ENCODE data around the gene FNDC3A. TPM values are rescaled to one million over a fixed set of nuclear protein-coding genes. Genes with fewer than 3 reads are reported as not detected.

FNDC3A gene
- total RNA-seq, 3 donors from 2014 or later (not counting 1 experiment from before 2014, with no cell fraction given) = 38.3 to 46.0 (median 41.5) TPM

DNA sequence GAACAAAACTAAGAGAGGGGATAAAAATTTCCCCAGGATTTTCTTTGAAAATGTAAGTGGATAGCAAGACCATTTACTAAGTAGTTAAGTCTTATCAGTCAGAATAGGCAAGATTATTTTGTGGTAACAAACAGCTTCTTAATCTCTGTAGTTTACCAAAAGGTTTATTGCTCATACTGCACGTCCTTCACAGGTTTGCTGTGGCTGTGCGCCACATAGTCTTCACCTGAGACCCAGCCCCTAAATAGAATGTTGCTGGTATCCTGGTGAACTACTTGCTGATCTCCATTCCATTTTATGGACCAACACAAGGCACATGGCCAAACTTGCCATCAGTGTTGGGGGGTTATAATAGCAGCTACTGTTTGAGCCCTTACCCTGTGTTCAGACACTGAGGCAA lies 44.6 kb downstream of the FNDC3A start:
- Mint-ChIP-seq H3K27ac (no peak overlapping the region), H3K4me1 (peaks cover 9 to 12% of the 10 kb centered on the region in 2 donors), H3K27me3 (ENCODE audit: low read depth in 2 of 2) (no peaks in the 10 kb centered on the region), H3K36me3 (no peaks in the 10 kb centered on the region), H3K9me3 (no peaks in the 10 kb centered on the region), H3K4me3 (no peak overlapping the region)
- H3K4me3 ChIP-seq (ENCODE audit: low read length) = no peak overlapping the region
- H3K27ac ChIP-seq (ENCODE audit: low read length) = no peak overlapping the region
- H3K9me3 ChIP-seq (ENCODE audit: control insufficient read depth, insufficient read depth, low read length) = no peaks in the 10 kb centered on the region
- intact Hi-C loops (cut with micrococcal nuclease) = no loop called here
- ATAC-seq (no peak), DNase-seq (no peak)
- no peak for TF ChIP-seq CTCF (IDR thresholded peaks at IDR 0.05)
- WGBS (ENCODE audit: insufficient coverage) = 87% methylated on average over 2 of the region's 2 CpGs
- no peaks in the 10 kb centered on the region for H3K27me3 ChIP-seq (ENCODE audit: control insufficient read depth, insufficient read depth, low read length)
- no peaks in the 10 kb centered on the region for H3K36me3 ChIP-seq (ENCODE audit: control insufficient read depth, insufficient read depth, low read length)
- no peaks in the 10 kb centered on the region for H3K4me1 ChIP-seq (ENCODE audit: control insufficient read depth, insufficient read depth, low read length)

DNA sequence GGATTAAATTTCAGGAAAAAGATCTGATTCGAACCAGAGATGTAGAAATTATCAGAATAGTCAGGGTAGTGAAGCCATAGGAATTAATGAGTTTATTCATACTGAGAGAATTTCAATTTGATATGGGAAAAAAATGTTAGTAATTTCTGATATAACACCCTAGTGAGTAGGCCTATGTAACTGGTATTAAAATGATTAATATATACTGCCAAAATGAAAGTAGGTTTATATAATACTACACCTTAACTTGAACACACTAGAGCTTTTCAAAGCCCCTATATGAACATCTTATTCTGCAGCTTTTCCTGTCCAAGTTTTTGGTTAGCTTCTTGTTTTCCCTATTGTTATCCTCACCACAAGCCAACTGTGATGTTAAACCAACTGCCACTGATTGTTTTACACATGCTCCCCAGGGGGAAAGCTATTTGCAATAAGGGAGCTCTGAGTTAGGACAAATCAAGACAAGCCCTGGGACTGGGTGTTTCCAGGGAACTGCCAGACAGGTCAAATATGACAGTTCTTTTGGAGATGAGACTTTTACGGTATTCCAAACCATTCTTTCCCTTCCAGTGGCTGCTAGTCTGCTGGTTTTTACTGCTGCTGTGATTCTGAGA lies 45.3 kb downstream of the FNDC3A start:
- Mint-ChIP-seq H3K36me3 (no peaks in the 10 kb centered on the region), H3K4me3 (no peak overlapping the region), H3K4me1 (peaks cover 9 to 12% of the 10 kb centered on the region in 2 donors), H3K27me3 (ENCODE audit: low read depth in 2 of 2) (no peaks in the 10 kb centered on the region), H3K27ac (no peak overlapping the region), H3K9me3 (no peaks in the 10 kb centered on the region)
- no peak for ATAC-seq
- DNase-seq = no peak
- no peaks in the 10 kb centered on the region for H3K4me1 ChIP-seq (ENCODE audit: control insufficient read depth, insufficient read depth, low read length)
- H3K27me3 ChIP-seq (ENCODE audit: control insufficient read depth, insufficient read depth, low read length) = no peaks in the 10 kb centered on the region
- TF ChIP-seq CTCF (IDR thresholded peaks at IDR 0.05) = no peak
- H3K4me3 ChIP-seq (ENCODE audit: low read length) = no peak overlapping the region
- no peaks in the 10 kb centered on the region for H3K9me3 ChIP-seq (ENCODE audit: control insufficient read depth, insufficient read depth, low read length)
- 80% methylated on average over 1 of the region's 2 CpGs for WGBS (ENCODE audit: insufficient coverage)
- no peak overlapping the region for H3K27ac ChIP-seq (ENCODE audit: low read length)
- intact Hi-C loops (cut with micrococcal nuclease) = no loop called here
- H3K36me3 ChIP-seq (ENCODE audit: control insufficient read depth, insufficient read depth, low read length) = no peaks in the 10 kb centered on the region

DNA sequence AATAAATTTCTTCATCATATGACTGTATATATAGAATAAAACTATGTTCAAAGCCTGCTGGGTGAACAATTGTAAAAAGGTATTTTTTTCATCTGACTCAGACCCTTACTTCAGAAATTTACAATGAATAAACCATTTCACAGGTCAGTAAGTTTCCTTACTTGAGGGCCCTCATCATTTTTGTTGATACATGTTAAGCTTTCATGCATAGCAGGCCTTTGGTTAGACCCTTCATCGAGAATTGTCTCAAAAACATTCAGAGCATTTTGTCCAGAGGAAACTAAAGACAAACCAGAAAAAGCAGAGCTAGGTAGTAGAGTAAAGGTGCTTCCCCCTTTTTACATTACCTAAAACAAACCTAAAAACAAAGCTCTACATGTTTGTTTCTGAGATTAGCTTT lies 46.2 kb downstream of the FNDC3A start:
- H3K9me3 Mint-ChIP-seq = no peaks in the 10 kb centered on the region
- no peak overlapping the region for H3K27ac ChIP-seq (ENCODE audit: low read length)
- H3K36me3 ChIP-seq (ENCODE audit: control insufficient read depth, insufficient read depth, low read length) = no peaks in the 10 kb centered on the region
- no peak for TF ChIP-seq CTCF (IDR thresholded peaks at IDR 0.05)
- no peaks in the 10 kb centered on the region for H3K9me3 ChIP-seq (ENCODE audit: control insufficient read depth, insufficient read depth, low read length)
- intact Hi-C loops (cut with micrococcal nuclease) = no loop called here
- no peaks in the 10 kb centered on the region for H3K36me3 Mint-ChIP-seq
- H3K27ac Mint-ChIP-seq = no peak overlapping the region
- H3K27me3 Mint-ChIP-seq (ENCODE audit: low read depth in 2 of 2) = no peaks in the 10 kb centered on the region
- no peaks in the 10 kb centered on the region for H3K27me3 ChIP-seq (ENCODE audit: control insufficient read depth, insufficient read depth, low read length)
- H3K4me1 ChIP-seq (ENCODE audit: control insufficient read depth, insufficient read depth, low read length) = no peaks in the 10 kb centered on the region
- no peak overlapping the region for H3K4me3 ChIP-seq (ENCODE audit: low read length)
- no peak overlapping the region for H3K4me3 Mint-ChIP-seq
- ATAC-seq (no peak), DNase-seq (no peak)
- H3K4me1 Mint-ChIP-seq = peaks cover 12 to 14% of the 10 kb centered on the region in 2 donors
- WGBS (ENCODE audit: insufficient coverage) = 56% methylated on average over 1 of the region's 1 CpG

Data from natural killer cell (primary cell).